Measurements from ENCODE around the gene KRT5.

KRT5 gene

DNA sequence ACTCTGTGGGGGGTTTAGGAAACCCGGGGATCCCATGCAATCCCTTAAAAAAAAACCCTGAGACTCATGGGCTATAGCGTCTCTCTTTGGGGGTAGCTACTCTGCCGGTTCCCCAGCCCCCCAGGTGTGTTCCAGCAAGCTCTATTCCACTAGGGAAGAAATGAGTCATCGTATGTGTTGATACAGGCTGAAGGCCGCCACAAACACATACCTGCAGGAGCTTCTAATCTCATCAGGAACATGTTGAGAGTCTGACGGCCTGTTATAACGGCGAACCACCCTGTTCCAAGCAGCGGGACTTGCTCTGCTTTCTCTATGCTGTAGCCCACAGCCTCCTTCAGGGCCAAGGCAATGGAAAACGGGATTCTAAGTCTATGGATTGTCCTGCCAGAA, 977 bp upstream of the KRT5 start:
- no CpG with 5 or more reads among the region's 10 CpGs for WGBS (ENCODE audit: insufficient coverage, insufficient read length)
- no peaks in the 10 kb centered on the region for H3K9me3 ChIP-seq (ENCODE audit: control insufficient read depth, insufficient read depth, low read length)
- no peak for DNase-seq (ENCODE audit: low read depth, low spot score)
- no peaks in the 10 kb centered on the region for H3K36me3 ChIP-seq (ENCODE audit: control insufficient read depth, insufficient read depth, low read length)
- peaks cover 2% of the 10 kb centered on the region; the same call in 1 of the 2 replicates for H3K4me1 ChIP-seq (ENCODE audit: control insufficient read depth, insufficient read depth, low read length)
- H3K4me3 ChIP-seq (ENCODE audit: low read length): no peak overlapping the region
- H3K27me3 ChIP-seq (ENCODE audit: control insufficient read depth, insufficient read depth, low read length): no peaks in the 10 kb centered on the region
- no peak overlapping the region for H3K27ac ChIP-seq (ENCODE audit: low read length)

DNA sequence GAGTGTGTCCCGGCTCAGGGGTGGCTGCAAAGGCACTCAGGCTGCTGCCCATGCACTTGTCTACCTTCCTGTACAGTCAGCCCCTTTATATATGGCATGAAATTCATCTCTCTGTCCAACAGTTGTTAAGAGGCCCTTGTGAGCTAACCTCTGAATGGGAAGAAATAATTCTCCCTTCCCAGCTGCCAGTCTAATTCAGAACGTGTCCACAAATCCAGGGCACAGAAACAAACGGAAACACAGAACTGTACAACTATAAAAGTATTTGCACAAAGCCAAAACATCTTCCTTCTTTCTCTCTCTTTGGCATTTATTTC, 849 bp downstream of the KRT5 start:
- Histone ChIP-seq H3K27me3 (ENCODE audit: control insufficient read depth, insufficient read depth, low read length) (no peaks in the 10 kb centered on the region), H3K4me3 (ENCODE audit: low read length) (no peak overlapping the region), H3K4me1 (ENCODE audit: control insufficient read depth, insufficient read depth, low read length) (peaks cover 2% of the 10 kb centered on the region; the same call in 1 of the 2 replicates), H3K36me3 (ENCODE audit: control insufficient read depth, insufficient read depth, low read length) (no peaks in the 10 kb centered on the region), H3K9me3 (ENCODE audit: control insufficient read depth, insufficient read depth, low read length) (no peaks in the 10 kb centered on the region), H3K27ac (ENCODE audit: low read length) (no peak overlapping the region)
- no peak for DNase-seq (ENCODE audit: low read depth, low spot score)
- no CpG with 5 or more reads among the region's 3 CpGs for WGBS (ENCODE audit: insufficient coverage, insufficient read length)

GRCh38 chr12:52518574-52519386, 1.4 kb downstream of the KRT5 start:
- no peak for DNase-seq (ENCODE audit: low read depth, low spot score)
- H3K27me3 ChIP-seq (ENCODE audit: control insufficient read depth, insufficient read depth, low read length): no peaks in the 10 kb centered on the region
- H3K9me3 ChIP-seq (ENCODE audit: control insufficient read depth, insufficient read depth, low read length): no peaks in the 10 kb centered on the region
- no peaks in the 10 kb centered on the region for H3K36me3 ChIP-seq (ENCODE audit: control insufficient read depth, insufficient read depth, low read length)
- peaks cover 2% of the 10 kb centered on the region; the same call in 1 of the 2 replicates for H3K4me1 ChIP-seq (ENCODE audit: control insufficient read depth, insufficient read depth, low read length)
- no CpG with 5 or more reads among the region's 8 CpGs for WGBS (ENCODE audit: insufficient coverage, insufficient read length)
- no peak overlapping the region for H3K27ac ChIP-seq (ENCODE audit: low read length)
- H3K4me3 ChIP-seq (ENCODE audit: low read length): no peak overlapping the region

DNA sequence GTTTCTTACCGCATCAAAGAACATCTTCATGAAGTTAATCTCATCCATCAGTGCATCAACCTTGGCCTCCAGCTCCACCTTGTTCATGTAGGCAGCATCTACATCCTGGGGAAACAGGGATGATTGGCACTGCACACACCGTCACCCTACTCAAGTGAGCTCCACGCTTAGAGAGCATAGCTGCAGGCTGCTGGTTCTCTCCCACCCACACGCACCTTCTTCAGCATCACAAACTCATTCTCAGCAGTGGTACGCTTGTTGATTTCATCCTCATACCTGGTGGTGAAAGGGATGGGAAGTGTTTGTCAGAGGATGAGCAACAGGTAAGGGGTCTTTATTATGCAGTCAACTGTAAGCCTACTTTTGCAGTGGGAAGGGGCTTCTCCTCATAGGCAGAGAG, 2.3 kb downstream of the KRT5 start:
- H3K27ac ChIP-seq (ENCODE audit: low read length): no peak overlapping the region
- peaks cover 2% of the 10 kb centered on the region; the same call in 1 of the 2 replicates for H3K4me1 ChIP-seq (ENCODE audit: control insufficient read depth, insufficient read depth, low read length)
- H3K4me3 ChIP-seq (ENCODE audit: low read length): no peak overlapping the region
- no peaks in the 10 kb centered on the region for H3K27me3 ChIP-seq (ENCODE audit: control insufficient read depth, insufficient read depth, low read length)
- H3K9me3 ChIP-seq (ENCODE audit: control insufficient read depth, insufficient read depth, low read length): no peaks in the 10 kb centered on the region
- no CpG with 5 or more reads among the region's 5 CpGs for WGBS (ENCODE audit: insufficient coverage, insufficient read length)
- no peak for DNase-seq (ENCODE audit: low read depth, low spot score)
- no peaks in the 10 kb centered on the region for H3K36me3 ChIP-seq (ENCODE audit: control insufficient read depth, insufficient read depth, low read length)

GRCh38 chr12:52517005-52517835, 3.0 kb downstream of the KRT5 start:
- Histone ChIP-seq H3K27ac (ENCODE audit: low read length) (no peak overlapping the region), H3K4me3 (ENCODE audit: low read length) (no peak overlapping the region), H3K9me3 (ENCODE audit: control insufficient read depth, insufficient read depth, low read length) (no peaks in the 10 kb centered on the region), H3K36me3 (ENCODE audit: control insufficient read depth, insufficient read depth, low read length) (no peaks in the 10 kb centered on the region), H3K4me1 (ENCODE audit: control insufficient read depth, insufficient read depth, low read length) (no peaks in the 10 kb centered on the region), H3K27me3 (ENCODE audit: control insufficient read depth, insufficient read depth, low read length) (no peaks in the 10 kb centered on the region)
- DNase-seq (ENCODE audit: low read depth, low spot score): no peak
- WGBS (ENCODE audit: insufficient coverage, insufficient read length): no CpG with 5 or more reads among the region's 14 CpGs

DNA sequence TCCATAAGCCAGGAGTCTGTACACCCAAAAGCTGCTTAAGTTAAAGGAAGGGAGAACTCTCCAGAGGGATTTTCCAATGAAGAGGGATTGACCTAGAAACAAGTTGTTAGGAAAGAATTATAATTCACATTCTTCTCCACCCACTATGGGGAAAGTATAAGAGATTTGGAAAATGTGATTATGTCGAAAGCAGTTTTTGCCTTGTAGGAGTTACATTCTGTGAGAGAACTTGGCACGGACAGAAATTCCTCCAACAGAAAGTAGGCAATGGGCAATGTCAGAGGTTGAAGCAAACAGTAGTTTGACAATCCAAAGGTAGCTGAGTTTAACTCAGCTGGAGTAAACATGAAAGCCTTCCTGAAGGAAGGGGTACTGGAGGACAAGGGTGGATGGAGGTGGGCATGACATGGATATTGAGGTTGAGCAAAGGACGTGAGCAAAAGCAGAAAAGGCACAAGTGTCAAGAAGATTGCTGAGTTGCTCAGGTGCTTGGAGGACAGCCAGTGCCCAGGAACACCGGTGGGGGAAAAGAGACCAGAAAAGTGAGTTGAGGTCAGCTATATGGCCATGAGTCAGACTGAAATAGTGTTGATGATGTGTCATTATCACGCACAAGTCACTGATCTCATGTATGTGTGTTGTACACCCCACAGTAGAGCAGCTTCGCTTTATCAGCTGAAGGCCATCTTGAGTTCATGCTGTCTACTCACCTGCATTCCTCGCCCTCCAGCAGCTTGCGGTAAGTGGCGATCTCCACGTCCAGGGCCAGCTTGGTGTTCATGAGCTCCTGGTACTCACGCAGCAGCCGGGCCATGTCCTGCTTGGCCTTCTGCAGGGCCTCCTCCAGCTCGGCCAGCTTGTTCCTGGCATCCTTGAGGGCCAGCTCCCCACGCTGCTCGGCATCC, 4.0 kb downstream of the KRT5 start:
- Histone ChIP-seq H3K27ac (ENCODE audit: low read length) (no peak overlapping the region), H3K27me3 (ENCODE audit: control insufficient read depth, insufficient read depth, low read length) (no peaks in the 10 kb centered on the region), H3K9me3 (ENCODE audit: control insufficient read depth, insufficient read depth, low read length) (no peaks in the 10 kb centered on the region), H3K4me3 (ENCODE audit: low read length) (no peak overlapping the region), H3K36me3 (ENCODE audit: control insufficient read depth, insufficient read depth, low read length) (no peaks in the 10 kb centered on the region), H3K4me1 (ENCODE audit: control insufficient read depth, insufficient read depth, low read length) (no peaks in the 10 kb centered on the region)
- DNase-seq (ENCODE audit: low read depth, low spot score): no peak
- WGBS (ENCODE audit: insufficient coverage, insufficient read length): no CpG with 5 or more reads among the region's 15 CpGs

DNA sequence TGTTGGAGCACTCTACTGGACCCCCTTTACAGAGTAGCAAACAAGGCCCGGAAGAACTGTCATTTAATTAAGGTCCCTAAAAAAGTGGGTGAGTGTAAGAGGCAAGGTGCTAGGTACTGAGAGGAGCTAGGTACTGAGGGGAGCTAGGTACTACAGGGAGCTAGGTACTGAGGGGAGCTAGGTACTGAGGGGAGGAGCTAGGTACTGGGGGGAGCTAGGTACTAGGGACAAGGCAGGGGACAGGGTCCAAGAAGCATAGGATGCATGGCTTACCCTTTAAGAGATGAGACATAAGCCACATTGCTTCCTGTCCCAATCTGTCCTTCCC, 4.9 kb downstream of the KRT5 start:
- Histone ChIP-seq H3K4me3 (ENCODE audit: low read length) (no peak overlapping the region), H3K4me1 (ENCODE audit: control insufficient read depth, insufficient read depth, low read length) (no peaks in the 10 kb centered on the region), H3K36me3 (ENCODE audit: control insufficient read depth, insufficient read depth, low read length) (no peaks in the 10 kb centered on the region), H3K27ac (ENCODE audit: low read length) (no peak overlapping the region), H3K9me3 (ENCODE audit: control insufficient read depth, insufficient read depth, low read length) (no peaks in the 10 kb centered on the region), H3K27me3 (ENCODE audit: control insufficient read depth, insufficient read depth, low read length) (no peaks in the 10 kb centered on the region)
- DNase-seq (ENCODE audit: low read depth, low spot score): no peak
- WGBS (ENCODE audit: insufficient coverage, insufficient read length): no CpG with 5 or more reads among the region's 1 CpG

GRCh38 chr12:52514471-52515318, 5.5 kb downstream of the KRT5 start:
- DNase-seq (ENCODE audit: low read depth, low spot score): no peak
- H3K4me1 ChIP-seq (ENCODE audit: control insufficient read depth, insufficient read depth, low read length): no peaks in the 10 kb centered on the region
- no CpG with 5 or more reads among the region's 14 CpGs for WGBS (ENCODE audit: insufficient coverage, insufficient read length)

GRCh38 chr12:52513736-52514135, 6.5 kb downstream of the KRT5 start:
- no peaks in the 10 kb centered on the region for H3K4me1 ChIP-seq (ENCODE audit: control insufficient read depth, insufficient read depth, low read length)
- H3K4me3 ChIP-seq (ENCODE audit: low read length): no peak overlapping the region
- H3K36me3 ChIP-seq (ENCODE audit: control insufficient read depth, insufficient read depth, low read length): no peaks in the 10 kb centered on the region
- no peaks in the 10 kb centered on the region for H3K27me3 ChIP-seq (ENCODE audit: control insufficient read depth, insufficient read depth, low read length)
- no peak overlapping the region for H3K27ac ChIP-seq (ENCODE audit: low read length)
- no peaks in the 10 kb centered on the region for H3K9me3 ChIP-seq (ENCODE audit: control insufficient read depth, insufficient read depth, low read length)
- no peak for DNase-seq (ENCODE audit: low read depth, low spot score)
- no CpG with 5 or more reads among the region's 6 CpGs for WGBS (ENCODE audit: insufficient coverage, insufficient read length)

More at GRCh38 chr12:52514471-52515318, 5.5 kb downstream of the KRT5 start:
- Histone ChIP-seq H3K36me3 (ENCODE audit: control insufficient read depth, insufficient read depth, low read length) (no peaks in the 10 kb centered on the region), H3K27ac (ENCODE audit: low read length) (no peak overlapping the region), H3K9me3 (ENCODE audit: control insufficient read depth, insufficient read depth, low read length) (no peaks in the 10 kb centered on the region), H3K27me3 (ENCODE audit: control insufficient read depth, insufficient read depth, low read length) (no peaks in the 10 kb centered on the region), H3K4me3 (ENCODE audit: low read length) (no peak overlapping the region)

Measured in iPS DF 6.9 (cell line).